Measurements from ENCODE around the gene MAPK8IP3.

MAPK8IP3 gene

DNA sequence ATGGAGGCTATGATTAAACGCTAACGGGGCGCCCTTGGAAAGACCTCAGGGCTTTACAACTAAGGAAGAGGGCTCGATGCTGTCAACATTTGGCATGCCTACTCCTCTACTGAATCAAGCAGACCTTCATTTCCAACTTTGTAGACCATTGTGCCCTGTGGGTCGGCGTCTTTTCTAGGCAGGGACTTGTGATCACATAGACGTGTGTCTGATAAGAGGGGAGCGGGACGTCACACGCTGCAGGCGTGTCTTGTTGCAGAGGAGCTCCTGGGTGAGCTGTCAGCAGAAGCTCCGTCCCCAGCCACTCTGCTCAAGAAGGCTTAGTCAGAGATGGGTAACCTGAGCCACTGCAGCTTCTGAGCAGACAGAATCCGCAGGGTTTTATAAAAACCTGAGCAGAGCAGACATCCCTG lies 2.8 kb downstream of the MAPK8IP3 start:
- Histone ChIP-seq H3K79me2 (ENCODE audit: insufficient read depth, low read length) (peaks cover 60% of the 10 kb centered on the region), H4K20me1 (ENCODE audit: low read depth, low read length) (no peaks in the 10 kb centered on the region), H3K4me3 (ENCODE audit: insufficient read depth, low read length, poor library complexity, severe bottlenecking) (no peak overlapping the region), H3K4me2 (ENCODE audit: low read depth, low read length, poor library complexity, severe bottlenecking) (no peak overlapping the region), H3K9me2 (replicated peaks; ENCODE audit: insufficient read depth, low read length) (no peaks in the 10 kb centered on the region), H3F3A (ENCODE audit: insufficient read depth) (peaks cover 16% of the 10 kb centered on the region), H3K27me3 (ENCODE audit: low read length) (no peaks in the 10 kb centered on the region), H3K27ac (ENCODE audit: low read depth, low read length) (no peak overlapping the region), H3K9ac (ENCODE audit: low read length) (no peak overlapping the region), H2AFZ (ENCODE audit: low read depth, low read length, severe bottlenecking) (no peak overlapping the region), H3K9me3 (ENCODE audit: insufficient read depth, low read length) (no peaks in the 10 kb centered on the region), H3K36me3 (ENCODE audit: low read length) (no peaks in the 10 kb centered on the region)
- TF ChIP-seq, protein P1, sequence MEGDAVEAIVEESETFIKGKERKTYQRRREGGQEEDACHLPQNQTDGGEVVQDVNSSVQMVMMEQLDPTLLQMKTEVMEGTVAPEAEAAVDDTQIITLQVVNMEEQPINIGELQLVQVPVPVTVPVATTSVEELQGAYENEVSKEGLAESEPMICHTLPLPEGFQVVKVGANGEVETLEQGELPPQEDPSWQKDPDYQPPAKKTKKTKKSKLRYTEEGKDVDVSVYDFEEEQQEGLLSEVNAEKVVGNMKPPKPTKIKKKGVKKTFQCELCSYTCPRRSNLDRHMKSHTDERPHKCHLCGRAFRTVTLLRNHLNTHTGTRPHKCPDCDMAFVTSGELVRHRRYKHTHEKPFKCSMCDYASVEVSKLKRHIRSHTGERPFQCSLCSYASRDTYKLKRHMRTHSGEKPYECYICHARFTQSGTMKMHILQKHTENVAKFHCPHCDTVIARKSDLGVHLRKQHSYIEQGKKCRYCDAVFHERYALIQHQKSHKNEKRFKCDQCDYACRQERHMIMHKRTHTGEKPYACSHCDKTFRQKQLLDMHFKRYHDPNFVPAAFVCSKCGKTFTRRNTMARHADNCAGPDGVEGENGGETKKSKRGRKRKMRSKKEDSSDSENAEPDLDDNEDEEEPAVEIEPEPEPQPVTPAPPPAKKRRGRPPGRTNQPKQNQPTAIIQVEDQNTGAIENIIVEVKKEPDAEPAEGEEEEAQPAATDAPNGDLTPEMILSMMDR (IDR thresholded peaks at IDR 0.05; ENCODE audit: insufficient read depth, low read length, poor library complexity, severe bottlenecking): no peak
- no peak for TF ChIP-seq EZH2phosphoT487 (conservative IDR thresholded peaks at IDR 0.05; ENCODE audit: low read length)

DNA sequence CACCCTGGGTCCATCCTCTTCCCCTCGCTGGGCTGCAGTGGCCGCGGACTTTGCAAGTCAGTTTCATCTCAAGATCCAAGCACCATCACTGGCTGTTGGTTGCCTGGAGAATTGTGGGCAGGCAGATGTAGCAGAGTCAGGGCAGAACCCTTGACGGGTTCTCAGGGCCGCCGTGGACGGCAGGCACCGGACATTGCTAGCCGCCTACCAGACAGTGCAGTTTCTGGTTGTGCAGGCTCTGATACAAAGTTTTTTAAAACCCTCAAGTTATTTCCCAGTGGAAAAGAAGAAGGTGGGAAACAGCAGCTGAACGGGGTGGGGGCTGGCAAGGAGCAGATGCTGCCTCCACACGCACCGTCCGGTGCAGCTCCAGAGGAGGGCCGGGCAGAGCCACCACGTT lies 3.4 kb downstream of the MAPK8IP3 start:
- Histone ChIP-seq H3K36me3 (ENCODE audit: low read length) (no peaks in the 10 kb centered on the region), H3K4me2 (ENCODE audit: low read depth, low read length, poor library complexity, severe bottlenecking) (no peak overlapping the region), H2AFZ (ENCODE audit: low read depth, low read length, severe bottlenecking) (no peak overlapping the region), H3K4me3 (ENCODE audit: insufficient read depth, low read length, poor library complexity, severe bottlenecking) (no peak overlapping the region), H3K79me2 (ENCODE audit: insufficient read depth, low read length) (peaks cover 65% of the 10 kb centered on the region), H3K27me3 (ENCODE audit: low read length) (no peaks in the 10 kb centered on the region), H4K20me1 (ENCODE audit: low read depth, low read length) (no peaks in the 10 kb centered on the region), H3K27ac (ENCODE audit: low read depth, low read length) (no peak overlapping the region), H3K9me3 (ENCODE audit: insufficient read depth, low read length) (no peaks in the 10 kb centered on the region), H3K9me2 (replicated peaks; ENCODE audit: insufficient read depth, low read length) (no peaks in the 10 kb centered on the region), H3K9ac (ENCODE audit: low read length) (no peak overlapping the region), H3F3A (ENCODE audit: insufficient read depth) (peaks cover 17% of the 10 kb centered on the region)
- no peak for TF ChIP-seq EZH2phosphoT487 (conservative IDR thresholded peaks at IDR 0.05; ENCODE audit: low read length)
- TF ChIP-seq, protein P1 (IDR thresholded peaks at IDR 0.05; ENCODE audit: insufficient read depth, low read length, poor library complexity, severe bottlenecking): no peak

DNA sequence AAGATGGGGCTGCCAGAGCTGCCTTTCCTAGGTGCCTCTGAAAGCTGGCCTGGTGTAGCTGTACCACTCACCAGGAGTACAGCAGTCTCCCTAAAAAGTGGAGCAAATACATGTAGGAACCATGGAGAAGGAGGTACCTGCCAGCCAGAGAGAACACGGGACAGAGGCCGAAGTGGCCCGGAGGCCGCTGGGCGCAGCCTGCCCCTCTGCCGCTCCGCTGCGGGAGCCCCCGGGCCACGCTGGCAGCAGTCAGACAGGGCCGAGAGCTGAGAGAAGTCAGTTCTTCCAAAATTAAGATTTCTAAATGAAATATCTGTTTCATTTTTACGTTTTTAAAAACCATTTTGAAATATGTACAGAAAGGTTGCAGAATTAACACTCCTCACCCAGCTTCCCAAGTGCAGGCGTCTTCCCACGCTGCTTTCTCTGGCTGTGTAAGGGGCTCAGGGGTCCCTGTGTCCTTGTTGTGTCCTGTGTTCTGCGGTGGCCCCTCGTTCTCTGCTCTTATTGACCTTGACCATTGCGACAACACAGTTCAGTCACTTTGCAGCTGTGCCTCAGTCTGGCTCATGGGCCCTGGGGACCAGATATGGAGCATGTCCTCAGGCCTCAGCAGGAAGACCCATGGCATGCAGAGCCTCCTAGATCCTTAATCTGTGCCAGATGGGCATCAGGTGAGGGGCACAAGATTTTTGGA lies 5.0 kb downstream of the MAPK8IP3 start:
- H3K79me2 ChIP-seq (ENCODE audit: insufficient read depth, low read length): peaks cover 81% of the 10 kb centered on the region
- no peak overlapping the region for H3K9ac ChIP-seq (ENCODE audit: low read length)
- H3K27ac ChIP-seq (ENCODE audit: low read depth, low read length): no peak overlapping the region
- TF ChIP-seq EZH2phosphoT487 (conservative IDR thresholded peaks at IDR 0.05; ENCODE audit: low read length): no peak
- TF ChIP-seq, protein P1 (IDR thresholded peaks at IDR 0.05; ENCODE audit: insufficient read depth, low read length, poor library complexity, severe bottlenecking): no peak
- peaks cover 16% of the 10 kb centered on the region for H3F3A ChIP-seq (ENCODE audit: insufficient read depth)
- no peaks in the 10 kb centered on the region for H3K9me2 ChIP-seq (replicated peaks; ENCODE audit: insufficient read depth, low read length)
- no peaks in the 10 kb centered on the region for H3K27me3 ChIP-seq (ENCODE audit: low read length)
- H3K4me2 ChIP-seq (ENCODE audit: low read depth, low read length, poor library complexity, severe bottlenecking): no peak overlapping the region
- H3K4me3 ChIP-seq (ENCODE audit: insufficient read depth, low read length, poor library complexity, severe bottlenecking): no peak overlapping the region
- H3K36me3 ChIP-seq (ENCODE audit: low read length): no peaks in the 10 kb centered on the region
- no peaks in the 10 kb centered on the region for H4K20me1 ChIP-seq (ENCODE audit: low read depth, low read length)
- no peaks in the 10 kb centered on the region for H3K9me3 ChIP-seq (ENCODE audit: insufficient read depth, low read length)
- H2AFZ ChIP-seq (ENCODE audit: low read depth, low read length, severe bottlenecking): no peak overlapping the region

Data from SU-DHL-6 (cell line).